HG03575 (cell line): ENCODE results near the gene NR2E3.

Experiments used
- ATAC-seq: cut with Tn5 transposase; IDR thresholded peaks from one replicate; pipeline ENCODE4 v1.9.1; 2021; ENCODE audit not compliant: unreplicated experiment, insufficient number of reproducible peaks, low FRiP score; ENCODE audit errors: extremely low read depth

NR2E3 gene

GRCh38 chr15:71788646-71789579 is 21.4 kb upstream of the NR2E3 start:
- no peak for ATAC-seq

- no peak for ATAC-seq
Observed at GRCh38 chr15:71789616-71790015, 20.7 kb upstream of the NR2E3 start.

- ATAC-seq = no peak
Observed at GRCh38 chr15:71790081-71790480, 20.3 kb upstream of the NR2E3 start.

- ATAC-seq = no peak
Observed at GRCh38 chr15:71791975-71792374, 18.4 kb upstream of the NR2E3 start.

GRCh38 chr15:71792521-71792920 is 17.8 kb upstream of the NR2E3 start:
- no peak for ATAC-seq

- no peak for ATAC-seq
Observed at GRCh38 chr15:71798641-71799040, 11.7 kb upstream of the NR2E3 start.

- no peak for ATAC-seq
Observed at GRCh38 chr15:71800190-71800589, 10.2 kb upstream of the NR2E3 start.

- ATAC-seq = no peak
Observed at GRCh38 chr15:71800835-71801745, 9.3 kb upstream of the NR2E3 start.

- ATAC-seq = no peak
Observed at GRCh38 chr15:71801935-71802655, 8.3 kb upstream of the NR2E3 start.

- ATAC-seq = no peak
Observed at GRCh38 chr15:71802770-71803169, 7.6 kb upstream of the NR2E3 start.

GRCh38 chr15:71804226-71804625 is 6.1 kb upstream of the NR2E3 start:
- ATAC-seq = no peak

GRCh38 chr15:71804695-71805470 is 5.5 kb upstream of the NR2E3 start:
- ATAC-seq = no peak

GRCh38 chr15:71806452-71806931 is 3.9 kb upstream of the NR2E3 start:
- no peak for ATAC-seq

- no peak for ATAC-seq
Observed at GRCh38 chr15:71807125-71807629, 3.2 kb upstream of the NR2E3 start.

GRCh38 chr15:71807691-71808091 is 2.7 kb upstream of the NR2E3 start:
- ATAC-seq = no peak

GRCh38 chr15:71808311-71809020 is 1.9 kb upstream of the NR2E3 start:
- ATAC-seq = no peak

- no peak for ATAC-seq
Observed at GRCh38 chr15:71809346-71809745, 1.0 kb upstream of the NR2E3 start.
